ENCODE measurements around the gene TRAF3IP1.
A peak's percentile ranks its signal among the peaks of the same experiment; 100 is the strongest.

TRAF3IP1 gene

DNA sequence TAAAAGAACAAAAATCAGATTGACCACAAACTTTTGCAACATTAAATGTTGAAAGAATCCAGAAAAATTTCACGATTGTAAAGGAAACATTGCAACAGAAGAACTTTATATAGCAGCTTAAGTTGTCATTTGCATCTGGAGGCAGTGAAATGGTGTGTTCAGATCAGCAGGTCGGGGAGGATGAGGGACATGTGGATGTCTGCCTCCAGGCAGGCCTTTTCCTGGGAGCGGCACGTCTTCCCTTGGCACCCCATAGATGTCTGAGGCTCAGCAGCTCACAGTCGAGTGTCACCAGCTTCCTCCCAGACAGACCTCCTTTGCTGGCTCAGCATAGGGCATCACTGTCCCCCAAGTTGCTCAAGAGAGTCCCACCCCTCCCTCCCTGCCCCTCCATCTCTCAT lies 62.1 kb downstream of the TRAF3IP1 start:
- TF ChIP-seq, protein P1, sequence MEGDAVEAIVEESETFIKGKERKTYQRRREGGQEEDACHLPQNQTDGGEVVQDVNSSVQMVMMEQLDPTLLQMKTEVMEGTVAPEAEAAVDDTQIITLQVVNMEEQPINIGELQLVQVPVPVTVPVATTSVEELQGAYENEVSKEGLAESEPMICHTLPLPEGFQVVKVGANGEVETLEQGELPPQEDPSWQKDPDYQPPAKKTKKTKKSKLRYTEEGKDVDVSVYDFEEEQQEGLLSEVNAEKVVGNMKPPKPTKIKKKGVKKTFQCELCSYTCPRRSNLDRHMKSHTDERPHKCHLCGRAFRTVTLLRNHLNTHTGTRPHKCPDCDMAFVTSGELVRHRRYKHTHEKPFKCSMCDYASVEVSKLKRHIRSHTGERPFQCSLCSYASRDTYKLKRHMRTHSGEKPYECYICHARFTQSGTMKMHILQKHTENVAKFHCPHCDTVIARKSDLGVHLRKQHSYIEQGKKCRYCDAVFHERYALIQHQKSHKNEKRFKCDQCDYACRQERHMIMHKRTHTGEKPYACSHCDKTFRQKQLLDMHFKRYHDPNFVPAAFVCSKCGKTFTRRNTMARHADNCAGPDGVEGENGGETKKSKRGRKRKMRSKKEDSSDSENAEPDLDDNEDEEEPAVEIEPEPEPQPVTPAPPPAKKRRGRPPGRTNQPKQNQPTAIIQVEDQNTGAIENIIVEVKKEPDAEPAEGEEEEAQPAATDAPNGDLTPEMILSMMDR (IDR thresholded peaks at IDR 0.05) = no peak
- Histone ChIP-seq H3K27ac (no peak overlapping the region), H3K4me3 (no peak overlapping the region)
- DNase-seq (ENCODE audit: low spot score) = no peak

DNA sequence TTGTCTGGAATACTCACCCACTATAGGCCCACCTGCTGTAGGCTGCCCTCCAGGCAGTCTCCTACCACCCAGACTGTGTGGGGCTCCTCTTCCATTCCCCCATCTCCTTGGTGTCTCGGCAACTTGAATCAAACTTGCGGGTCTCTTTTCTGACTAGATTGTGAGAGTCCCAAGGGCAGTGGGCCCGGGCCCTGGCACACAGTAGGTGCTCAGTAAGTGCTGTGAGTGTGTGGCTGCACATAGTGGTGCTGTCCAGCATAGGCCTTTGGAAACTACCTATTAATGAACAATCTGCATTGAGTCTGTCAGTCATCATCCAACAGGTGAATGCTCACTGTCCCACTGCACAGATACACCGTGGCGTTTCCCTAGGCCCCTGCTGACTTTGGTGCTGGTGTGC lies 62.8 kb downstream of the TRAF3IP1 start:
- no peak for DNase-seq (ENCODE audit: low spot score)
- TF ChIP-seq, protein P1 (IDR thresholded peaks at IDR 0.05) = no peak
- Histone ChIP-seq H3K27ac (no peak overlapping the region), H3K4me3 (no peak overlapping the region)

DNA sequence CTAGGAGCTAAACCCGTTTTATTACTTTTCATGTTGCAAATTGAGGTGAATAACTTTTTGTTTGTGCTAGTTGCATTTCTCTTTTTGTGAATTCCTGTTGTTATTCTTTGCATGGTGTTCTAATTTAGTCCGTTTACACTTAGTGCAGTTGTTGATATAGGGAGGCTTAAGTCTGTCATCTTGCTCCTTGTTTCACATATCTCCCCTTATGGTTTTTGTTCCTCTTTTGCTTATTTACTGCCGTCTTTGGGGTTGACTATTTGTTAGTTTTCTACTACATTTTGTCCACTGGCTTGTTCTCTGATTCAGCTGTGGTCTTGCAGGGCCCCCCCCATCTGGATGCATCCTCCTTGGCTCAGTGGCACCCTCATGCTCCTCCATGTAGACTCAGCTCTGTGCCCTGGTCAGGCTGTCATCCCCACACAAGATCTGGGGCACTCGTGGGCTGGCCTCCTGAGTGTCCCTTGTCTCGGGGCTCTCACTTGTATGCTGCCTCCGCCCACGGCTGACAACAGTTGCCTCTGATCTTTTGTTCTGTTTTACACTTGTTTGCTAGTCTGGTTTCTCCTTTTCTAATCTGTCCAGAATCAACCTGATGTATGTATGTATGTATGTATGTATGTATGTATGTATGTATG lies 63.5 kb downstream of the TRAF3IP1 start:
- Histone ChIP-seq H3K27ac (no peak overlapping the region), H3K4me3 (no peak overlapping the region)
- TF ChIP-seq, protein P1 (IDR thresholded peaks at IDR 0.05) = no peak
- DNase-seq (ENCODE audit: low spot score) = no peak

DNA sequence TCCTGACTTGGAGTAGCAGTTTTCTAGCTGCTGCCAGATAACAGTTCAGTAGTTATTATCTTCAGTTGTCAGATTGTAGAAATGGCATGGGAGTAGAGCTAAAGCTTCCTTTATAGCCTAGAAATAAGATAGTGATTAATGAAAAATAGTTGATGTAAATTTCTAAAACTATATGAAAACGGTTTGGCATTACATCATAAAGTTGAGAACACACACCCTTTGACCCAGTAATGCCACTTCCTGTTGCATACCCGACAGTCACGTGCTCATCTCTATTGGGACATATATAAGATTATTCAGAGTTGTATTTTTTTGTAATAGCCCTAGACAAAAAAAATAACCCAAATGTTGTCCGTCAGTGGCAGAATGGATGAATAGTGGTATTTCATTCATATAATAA lies 67.0 kb downstream of the TRAF3IP1 start:
- TF ChIP-seq, protein P1 (IDR thresholded peaks at IDR 0.05) = no peak
- Histone ChIP-seq H3K27ac (no peak overlapping the region), H3K4me3 (no peak overlapping the region)
- no peak for DNase-seq (ENCODE audit: low spot score)

DNA sequence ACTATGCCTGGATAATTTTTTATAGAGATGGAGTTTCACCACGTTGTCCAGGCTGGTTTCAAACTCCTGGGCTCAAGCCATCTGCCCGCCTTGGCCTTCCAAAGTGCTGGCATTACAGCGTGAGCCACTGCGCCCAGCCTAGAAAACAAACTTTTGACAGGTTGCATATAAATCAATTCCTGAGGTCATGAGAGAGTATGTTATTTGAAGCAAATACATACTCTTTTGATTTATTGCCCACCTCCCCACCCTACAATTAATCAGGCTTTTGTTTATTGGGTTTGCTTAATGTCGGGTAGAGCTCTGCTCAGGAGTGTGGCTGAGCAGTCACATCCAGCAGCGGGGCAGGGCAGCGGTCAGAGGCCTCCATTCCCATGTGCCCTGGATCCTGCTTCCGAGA lies 68.5 kb downstream of the TRAF3IP1 start:
- DNase-seq (ENCODE audit: low spot score) = no peak
- H3K4me3 ChIP-seq = no peak overlapping the region
- no peak overlapping the region for H3K27ac ChIP-seq
- TF ChIP-seq, protein P1 (IDR thresholded peaks at IDR 0.05) = no peak

DNA sequence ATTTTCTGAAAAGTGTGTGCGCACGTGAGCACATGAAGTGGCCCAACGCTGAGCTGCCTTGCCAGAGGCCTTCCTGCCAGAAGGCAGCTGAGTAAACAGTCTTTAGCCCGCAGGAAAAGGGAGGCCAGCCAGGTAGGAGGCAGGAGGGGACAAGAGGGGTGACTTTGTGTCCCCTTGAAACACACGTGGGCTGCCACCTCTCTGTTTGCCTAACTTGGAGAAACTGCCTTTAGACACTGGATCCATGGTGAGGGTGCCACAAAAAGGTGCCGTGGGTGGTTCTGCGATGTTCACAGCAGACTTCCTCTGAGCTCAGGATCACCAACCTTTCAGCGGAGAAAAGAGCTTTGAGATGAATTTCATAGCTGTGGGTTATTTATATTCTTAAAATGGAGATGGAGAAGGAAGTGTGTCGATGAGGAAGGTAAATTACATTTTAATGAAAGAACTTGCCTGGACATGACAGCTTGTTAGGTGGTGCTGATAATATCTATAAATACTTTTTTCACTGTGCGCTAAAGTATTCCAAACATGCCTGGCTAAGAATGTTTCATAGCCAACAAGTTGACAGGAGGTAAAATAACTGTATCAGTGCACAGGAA lies 69.8 kb downstream of the TRAF3IP1 start:
- TF ChIP-seq, protein P1 (IDR thresholded peaks at IDR 0.05) = no peak
- DNase-seq (ENCODE audit: low spot score) = no peak
- H3K4me3 ChIP-seq = no peak overlapping the region
- peak overlapping the region in 1 of 2 donors; percentile 9 for H3K27ac ChIP-seq

DNA sequence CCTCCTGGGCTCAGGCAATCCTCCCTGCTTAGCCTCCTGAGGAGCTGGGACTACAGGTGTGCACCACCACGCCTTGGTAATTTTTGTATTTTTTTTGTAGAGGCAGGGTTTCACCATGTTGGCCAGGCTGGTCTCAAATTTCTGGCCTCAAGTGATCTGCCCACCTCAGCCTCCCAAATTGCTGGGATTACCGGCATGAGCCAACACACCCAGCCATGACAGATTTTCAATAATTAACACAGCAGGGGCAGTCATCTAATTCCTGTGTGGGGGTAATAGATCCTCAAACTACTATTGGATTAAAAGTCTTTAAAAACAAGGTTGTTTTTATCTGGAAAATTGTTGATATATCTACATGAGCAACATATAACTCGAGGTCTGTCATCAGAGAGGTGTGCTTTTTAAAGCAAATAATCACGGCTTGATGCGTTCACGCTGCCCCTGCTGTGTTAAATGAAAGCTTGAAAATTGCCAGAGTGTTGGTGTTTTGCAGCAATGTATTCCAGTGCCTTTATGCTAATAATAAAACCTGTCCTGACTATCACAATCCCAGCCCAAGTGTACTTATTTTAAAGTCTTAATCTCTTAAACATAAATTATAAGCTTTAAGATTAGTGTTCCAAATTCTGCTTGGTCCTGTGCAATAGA lies 70.8 kb downstream of the TRAF3IP1 start:
- H3K4me3 ChIP-seq = no peak overlapping the region
- no peak for DNase-seq (ENCODE audit: low spot score)
- H3K27ac ChIP-seq = no peak overlapping the region
- TF ChIP-seq, protein P1 (IDR thresholded peaks at IDR 0.05) = no peak
